Measurements from ENCODE around the gene BEND5. TPM values are rescaled to one million over a fixed set of nuclear protein-coding genes. Genes with fewer than 3 reads are reported as not detected.

Gene BEND5
- total RNA-seq, 4 donors from 2014 or later: 2.8 to 4.6 (median 3.9) TPM

DNA sequence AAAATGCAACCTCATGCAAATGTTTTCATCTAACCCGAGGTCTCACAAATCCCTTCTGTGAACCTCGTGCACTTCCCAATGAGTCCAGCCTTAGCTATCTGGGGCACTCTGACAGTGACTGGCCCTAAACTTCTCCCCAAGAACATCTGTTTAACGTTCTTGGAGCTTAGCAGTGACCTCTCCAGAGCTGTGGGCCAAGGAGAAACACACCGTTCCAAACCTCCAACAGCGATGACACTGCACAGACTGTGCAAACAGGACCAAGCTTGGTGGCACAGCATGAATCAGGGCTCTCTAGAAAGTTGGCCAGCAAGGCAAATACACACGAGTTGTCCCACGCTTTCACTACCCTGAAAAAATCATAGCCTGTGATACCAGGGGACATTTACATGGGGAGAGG, 15.8 kb downstream of the BEND5 start:
- Histone ChIP-seq H3K27ac (replicated peaks in 1 of 4) (no peak overlapping the region), H3K36me3 (peaks cover 10 to 52% (median 32%) of the 10 kb centered on the region in 4 donors), H3K4me1 (peaks cover 0 to 7% (median 0%) of the 10 kb centered on the region in 4 donors), H3K27me3 (no peaks in the 10 kb centered on the region), H3K4me3 (no peak overlapping the region), H3K9me3 (no peaks in the 10 kb centered on the region)
- intact Hi-C loops (cut with DNase I): no loop called here
- 75% methylated on average over 7 of the region's 7 CpGs for WGBS
- TF ChIP-seq POLR2AphosphoS5 (IDR thresholded peaks at IDR 0.05): no peak
- TF ChIP-seq POLR2A (IDR thresholded peaks at IDR 0.05; ENCODE audit: low read depth): no peak
- no peak for TF ChIP-seq CTCF (IDR thresholded peaks at IDR 0.05)
- no peak for TF ChIP-seq EP300 (IDR thresholded peaks at IDR 0.05)
- no peak for DNase-seq (ENCODE audit: extremely low spot score)

GRCh38 chr1:48758976-48759375, 17.7 kb downstream of the BEND5 start:
- intact Hi-C loops (cut with DNase I): no loop called here
- Histone ChIP-seq H3K4me3 (no peak overlapping the region), H3K9me3 (no peaks in the 10 kb centered on the region), H3K27ac (replicated peaks in 1 of 4) (no peak overlapping the region), H3K27me3 (no peaks in the 10 kb centered on the region), H3K4me1 (peaks cover 0 to 7% (median 0%) of the 10 kb centered on the region in 4 donors), H3K36me3 (peaks cover 10 to 64% (median 40%) of the 10 kb centered on the region in 4 donors)
- 94% methylated on average over 18 of the region's 18 CpGs for whole genome bisulfite sequencing
- no peak for DNase-seq (ENCODE audit: extremely low spot score)
- TF ChIP-seq POLR2A (IDR thresholded peaks at IDR 0.05; ENCODE audit: low read depth): no peak
- TF ChIP-seq CTCF (IDR thresholded peaks at IDR 0.05): no peak
- TF ChIP-seq POLR2AphosphoS5 (IDR thresholded peaks at IDR 0.05): no peak
- TF ChIP-seq EP300 (IDR thresholded peaks at IDR 0.05): no peak

- TF ChIP-seq POLR2A (IDR thresholded peaks at IDR 0.05; ENCODE audit: low read depth) (no peak), POLR2AphosphoS5 (IDR thresholded peaks at IDR 0.05) (no peak), EP300 (IDR thresholded peaks at IDR 0.05) (no peak), CTCF (IDR thresholded peaks at IDR 0.05) (no peak)
- peaks cover 0 to 7% (median 0%) of the 10 kb centered on the region in 4 donors for H3K4me1 ChIP-seq
- 96% methylated on average over 2 of the region's 2 CpGs for WGBS
- H3K36me3 ChIP-seq: peaks cover 10 to 72% (median 47%) of the 10 kb centered on the region in 4 donors
- H3K27ac ChIP-seq (replicated peaks in 1 of 4): no peak overlapping the region
- no peak overlapping the region for H3K4me3 ChIP-seq
- DNase-seq (ENCODE audit: extremely low spot score): no peak
- H3K9me3 ChIP-seq: no peaks in the 10 kb centered on the region
- intact Hi-C loops (cut with DNase I): no loop called here
- no peaks in the 10 kb centered on the region for H3K27me3 ChIP-seq
These were observed 19.3 kb downstream of the BEND5 start for GRCh38 chr1:48757363-48757762.

DNA sequence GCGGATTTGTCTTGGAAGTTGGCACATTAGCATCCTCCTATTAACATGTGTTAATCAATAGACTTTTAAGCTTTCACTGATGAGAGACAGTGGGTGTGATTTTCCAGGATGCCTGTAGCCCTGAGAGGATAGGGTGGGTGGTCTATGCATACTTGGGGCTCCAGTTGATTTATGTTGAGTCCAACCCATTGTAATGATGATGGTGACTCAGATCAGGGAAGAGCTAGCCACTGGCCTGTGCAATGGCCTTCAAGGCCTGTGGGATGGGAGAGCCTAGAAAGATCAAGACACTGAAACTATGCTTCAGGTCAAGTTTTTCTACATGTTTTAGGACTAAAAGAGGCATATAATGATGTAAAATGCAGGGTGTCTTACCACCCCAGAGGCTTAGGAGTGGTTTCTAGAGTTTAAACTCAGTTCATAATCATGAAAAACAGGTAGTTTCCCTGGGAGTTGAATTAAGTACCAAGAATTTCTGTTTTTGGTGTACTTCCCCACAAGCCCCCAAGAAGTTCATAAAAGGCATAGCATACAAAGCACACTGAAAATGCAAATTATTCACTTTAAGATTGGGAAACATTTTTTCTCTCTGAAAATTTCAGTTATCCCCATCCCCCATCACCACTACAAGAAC, 19.9 kb downstream of the BEND5 start:
- intact Hi-C loops (cut with DNase I): no loop called here
- Histone ChIP-seq H3K4me3 (no peak overlapping the region), H3K9me3 (no peaks in the 10 kb centered on the region), H3K27ac (replicated peaks in 1 of 4) (no peak overlapping the region), H3K27me3 (no peaks in the 10 kb centered on the region), H3K36me3 (peaks cover 10 to 72% (median 48%) of the 10 kb centered on the region in 4 donors), H3K4me1 (peaks cover 0 to 2% (median 0%) of the 10 kb centered on the region in 4 donors)
- DNase-seq (ENCODE audit: extremely low spot score): no peak
- WGBS: 100% methylated on average over 1 of the region's 1 CpG
- no peak for TF ChIP-seq CTCF (IDR thresholded peaks at IDR 0.05)
- no peak for TF ChIP-seq POLR2AphosphoS5 (IDR thresholded peaks at IDR 0.05)
- TF ChIP-seq EP300 (IDR thresholded peaks at IDR 0.05): no peak
- no peak for TF ChIP-seq POLR2A (IDR thresholded peaks at IDR 0.05; ENCODE audit: low read depth)

GRCh38 chr1:48753293-48753692, 23.4 kb downstream of the BEND5 start:
- no peaks in the 10 kb centered on the region for H3K9me3 ChIP-seq
- no peaks in the 10 kb centered on the region for H3K27me3 ChIP-seq
- intact Hi-C loops (cut with DNase I): no loop called here
- H3K36me3 ChIP-seq: peaks cover 0 to 72% (median 47%) of the 10 kb centered on the region in 4 donors
- 69% methylated on average over 1 of the region's 1 CpG for WGBS
- H3K4me3 ChIP-seq: no peak overlapping the region
- H3K27ac ChIP-seq (replicated peaks in 1 of 4): no peak overlapping the region
- H3K4me1 ChIP-seq: no peaks in the 10 kb centered on the region
- DNase-seq (ENCODE audit: extremely low spot score): no peak
- TF ChIP-seq EP300 (IDR thresholded peaks at IDR 0.05) (no peak), CTCF (IDR thresholded peaks at IDR 0.05) (no peak), POLR2AphosphoS5 (IDR thresholded peaks at IDR 0.05) (no peak), POLR2A (IDR thresholded peaks at IDR 0.05; ENCODE audit: low read depth) (no peak)

Data from esophagus muscularis mucosa (tissue), 4 donors.